RWPE2 (cell line): Measurements from ENCODE around the gene CCK.
A peak's percentile ranks its signal among the peaks of the same experiment; 100 is the strongest.

Experiments
- ATAC-seq: fragments of 200-7000 bp; cut with Tn5 transposase; 3 replicates; pipeline ENCODE4 v1.9.1; 2021; ENCODE audit warnings: low read depth
- DNase-seq: peaks from one replicate; pipeline ENCODE4 v3.0.0-alpha.2; 2020; ENCODE audit warnings: low spot score
- H3K27ac ChIP-seq: fragments of 450-650 bp; 2 replicates; pipeline ENCODE4 v1.5.1; 2017; ENCODE audit warnings: mild to moderate bottlenecking; ENCODE audit not compliant: poor library complexity, severe bottlenecking
- H3K27me3 ChIP-seq: fragments of 250-450 bp; sonication (Bioruptor Pico); 2 replicates; pipeline ENCODE4 v1.5.1; 2021; ENCODE audit warnings: mild to moderate bottlenecking, moderate library complexity; ENCODE audit not compliant: insufficient read depth, poor library complexity, severe bottlenecking
- H3K36me3 ChIP-seq: fragments of 250-450 bp; sonication (Bioruptor Pico); 2 replicates; pipeline ENCODE4 v1.5.1; 2020; ENCODE audit warnings: low read depth, mild to moderate bottlenecking, moderate library complexity
- H3K4me1 ChIP-seq: fragments of 250-450 bp; sonication (Bioruptor Pico); 2 replicates; pipeline ENCODE4 v1.5.1; 2021; ENCODE audit warnings: mild to moderate bottlenecking, moderate library complexity; ENCODE audit not compliant: insufficient read depth, poor library complexity, severe bottlenecking
- H3K4me3 ChIP-seq: fragments of 250-450 bp; sonication (Bioruptor Pico); 2 replicates; pipeline ENCODE4 v1.5.1; 2021; ENCODE audit warnings: mild to moderate bottlenecking, moderate library complexity; ENCODE audit not compliant: severe bottlenecking
- H3K9me3 ChIP-seq: fragments of 250-450 bp; sonication (Bioruptor Pico); 2 replicates; pipeline ENCODE4 v1.5.1; 2021; ENCODE audit warnings: mild to moderate bottlenecking, moderate library complexity; ENCODE audit not compliant: severe bottlenecking
- CTCF ChIP-seq: fragments of 450-650 bp; IDR thresholded peaks from one replicate; pipeline ENCODE4 v1.5.1; 2017; ENCODE audit warnings: mild to moderate bottlenecking, moderate library complexity; ENCODE audit not compliant: poor library complexity, severe bottlenecking

The CCK gene

GRCh38 chr3:42301446-42302175 lies 35.6 kb upstream of the CCK start:
- no peak for DNase-seq
- H3K27me3 ChIP-seq: no peaks in the 10 kb centered on the region
- H3K4me3 ChIP-seq: no peak overlapping the region
- H3K27ac ChIP-seq: no peak overlapping the region
- ATAC-seq: no peak
- H3K36me3 ChIP-seq: no peaks in the 10 kb centered on the region
- H3K4me1 ChIP-seq: no peaks in the 10 kb centered on the region
- no peak for TF ChIP-seq CTCF
- no peaks in the 10 kb centered on the region for H3K9me3 ChIP-seq

- ATAC-seq (no peak), DNase-seq (no peak)
- Histone ChIP-seq H3K36me3 (no peaks in the 10 kb centered on the region), H3K9me3 (no peaks in the 10 kb centered on the region), H3K4me1 (no peaks in the 10 kb centered on the region), H3K27me3 (no peaks in the 10 kb centered on the region), H3K4me3 (no peak overlapping the region), H3K27ac (no peak overlapping the region)
- no peak for TF ChIP-seq CTCF
Observed at GRCh38 chr3:42300778-42301177, 34.8 kb upstream of the CCK start.

GRCh38 chr3:42300013-42300412 lies 34.0 kb upstream of the CCK start:
- Histone ChIP-seq H3K36me3 (no peaks in the 10 kb centered on the region), H3K9me3 (no peaks in the 10 kb centered on the region), H3K27me3 (no peaks in the 10 kb centered on the region), H3K4me3 (no peak overlapping the region), H3K27ac (no peak overlapping the region), H3K4me1 (no peaks in the 10 kb centered on the region)
- ATAC-seq (peak; percentile 53; the same call in 2 of the 3 replicates), DNase-seq (no peak)
- TF ChIP-seq CTCF: no peak

GRCh38 chr3:42298259-42298658 lies 32.3 kb upstream of the CCK start:
- Histone ChIP-seq H3K27me3 (no peaks in the 10 kb centered on the region), H3K27ac (no peak overlapping the region), H3K9me3 (no peaks in the 10 kb centered on the region), H3K36me3 (no peaks in the 10 kb centered on the region), H3K4me3 (no peak overlapping the region), H3K4me1 (no peaks in the 10 kb centered on the region)
- no peak for ATAC-seq
- TF ChIP-seq CTCF: no peak
- no peak for DNase-seq

- no peak overlapping the region for H3K27ac ChIP-seq
- TF ChIP-seq CTCF: no peak
- H3K27me3 ChIP-seq: no peaks in the 10 kb centered on the region
Observed at GRCh38 chr3:42292009-42292408, 26.0 kb upstream of the CCK start.

More at GRCh38 chr3:42292009-42292408, 26.0 kb upstream of the CCK start:
- H3K4me1 ChIP-seq: no peaks in the 10 kb centered on the region
- H3K9me3 ChIP-seq: no peaks in the 10 kb centered on the region
- H3K4me3 ChIP-seq: no peak overlapping the region
- no peaks in the 10 kb centered on the region for H3K36me3 ChIP-seq
- ATAC-seq (no peak), DNase-seq (no peak)
